DOHH2 (cell line): ENCODE results near the gene CGB2.
"Not testable (repeated sequence)": the region's sequence is repeated elsewhere in the genome, so short reads cannot be mapped to it uniquely, and the experiment has no call there.

Source experiments
- H3F3A ChIP-seq: fragments of 200-600 bp; sonication (generic), shearing (Covaris generic); 2 replicates; pipeline ENCODE4 v1.6.0; 2016; ENCODE audit warnings: antibody characterized with exemption, mild to moderate bottlenecking; ENCODE audit not compliant: control insufficient read depth, insufficient read depth
- H3K27ac ChIP-seq: fragments of 200-600 bp; sonication (generic); 2 replicates; pipeline ENCODE4 v1.5.1; 2014; ENCODE audit warnings: low read depth, mild to moderate bottlenecking, low read length, moderate library complexity
- H3K27me3 ChIP-seq: fragments of 200-600 bp; sonication (generic); 2 replicates; pipeline ENCODE4 v1.6.1; 2014; ENCODE audit warnings: mild to moderate bottlenecking, low read length, mixed read lengths; ENCODE audit not compliant: control insufficient read depth
- H3K36me3 ChIP-seq: fragments of 200-600 bp; sonication (generic); 2 replicates; pipeline ENCODE4 v1.6.1; 2014; ENCODE audit warnings: mild to moderate bottlenecking, low read length, moderate library complexity, mixed read lengths; ENCODE audit not compliant: control insufficient read depth
- H3K4me1 ChIP-seq: fragments of 200-600 bp; sonication (generic); 2 replicates; pipeline ENCODE4 v1.6.1; 2014; ENCODE audit warnings: mild to moderate bottlenecking, low read length, mixed read lengths; ENCODE audit not compliant: control insufficient read depth
- H3K4me2 ChIP-seq: fragments of 200-600 bp; sonication (generic); 2 replicates; pipeline ENCODE4 v1.6.0; 2014; ENCODE audit warnings: mild to moderate bottlenecking, low read length, moderate library complexity
- H3K4me3 ChIP-seq: fragments of 200-600 bp; sonication (generic); 2 replicates; pipeline ENCODE4 v1.5.1; 2014; ENCODE audit warnings: mild to moderate bottlenecking, low read length, mixed read lengths
- H3K79me2 ChIP-seq: fragments of 200-600 bp; sonication (generic); 2 replicates; pipeline ENCODE4 v1.6.1; 2014; ENCODE audit warnings: mild to moderate bottlenecking, low read length, mixed read lengths; ENCODE audit not compliant: control insufficient read depth
- H3K9me2 ChIP-seq: fragments of 200-600 bp; sonication (generic); replicated peaks from 2 replicates; pipeline ENCODE4 v1.6.1; 2014; ENCODE audit warnings: mild to moderate bottlenecking, low read length, mixed read lengths; ENCODE audit not compliant: control insufficient read depth
- H3K9me3 ChIP-seq: fragments of 200-600 bp; sonication (generic); 2 replicates; pipeline ENCODE4 v1.6.1; 2014; ENCODE audit warnings: antibody characterized with exemption, low read length, mixed read lengths; ENCODE audit not compliant: control insufficient read depth, insufficient read depth
- H4K20me1 ChIP-seq: fragments of 200-600 bp; sonication (generic); 2 replicates; pipeline ENCODE4 v1.6.0; 2014; ENCODE audit warnings: low read depth, mild to moderate bottlenecking, antibody characterized with exemption, low read length, moderate library complexity; ENCODE audit not compliant: control insufficient read depth, insufficient read depth
- EZH2phosphoT487 ChIP-seq: fragments of 200-600 bp; sonication (generic); IDR thresholded peaks from 2 replicates; pipeline ENCODE4 v1.6.1; 2017; ENCODE audit warnings: borderline replicate concordance, mild to moderate bottlenecking, antibody characterized with exemption, low read length, moderate library complexity, mixed read lengths
- TF ChIP-seq, protein P1 (sequence below): fragments of 200-600 bp; sonication (generic); IDR thresholded peaks from one replicate; pipeline ENCODE4 v1.5.1; 2014; ENCODE audit warnings: antibody characterized with exemption, mild to moderate bottlenecking, low read depth, low read length; ENCODE audit not compliant: poor library complexity, severe bottlenecking

CGB2 gene

DNA sequence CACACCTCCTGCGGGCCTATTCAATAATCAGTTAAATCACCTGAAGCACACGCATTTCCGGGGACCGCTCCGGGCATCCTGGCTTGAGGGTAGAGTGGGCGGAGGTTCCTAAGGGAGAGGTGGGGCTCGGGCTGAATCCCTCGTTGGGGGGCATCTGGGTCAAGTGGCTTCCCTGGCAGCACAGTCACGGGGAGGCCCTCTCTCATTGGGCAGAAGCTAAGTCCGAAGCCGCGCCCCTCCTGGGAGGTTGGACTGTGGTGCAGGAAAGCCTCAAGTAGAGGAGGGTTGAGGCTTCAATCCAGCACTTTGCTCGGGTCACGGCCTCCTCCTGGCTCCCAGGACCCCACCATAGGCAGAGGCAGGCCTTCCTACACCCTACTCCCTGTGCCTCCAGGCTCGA lies 11.9 kb downstream of the CGB2 start, which contains the start of gene CGB5:
CGB5 (plus strand) TSS at position 301 of the 400 bp plus-strand sequence. CDS start 362 bp downstream, outside the sequence.
- H3K4me1 ChIP-seq, H3K9me3 ChIP-seq, H3K4me2 ChIP-seq, H4K20me1 ChIP-seq, H3K36me3 ChIP-seq, H3K4me3 ChIP-seq, H3F3A ChIP-seq, H3K27ac ChIP-seq, H3K79me2 ChIP-seq, H3K27me3 ChIP-seq, H3K9me2 ChIP-seq: not testable (repeated sequence)

DNA sequence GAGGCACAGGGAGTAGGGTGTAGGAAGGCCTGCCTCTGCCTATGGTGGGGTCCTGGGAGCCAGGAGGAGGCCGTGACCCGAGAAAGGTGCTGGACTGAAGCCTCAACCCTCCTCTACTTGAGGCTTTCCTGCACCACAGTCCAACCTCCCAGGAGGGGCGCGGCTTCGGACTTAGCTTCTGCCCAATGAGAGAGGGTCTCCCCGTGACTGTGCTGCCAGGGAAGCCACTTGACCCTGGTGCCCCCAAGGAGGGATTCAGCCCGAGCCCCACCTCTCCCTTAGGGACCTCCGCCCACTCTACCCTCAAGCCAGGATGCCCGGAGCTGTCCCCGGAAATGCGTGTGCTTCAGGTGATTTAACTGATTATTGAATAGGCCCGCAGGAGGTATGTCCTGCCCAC lies 17.3 kb downstream of the CGB2 start, which contains the start of gene CGB8:
CGB8 (minus strand) TSS at position 101 of the 400 bp plus-strand sequence. CDS start 372 bp downstream, outside the sequence.
- not testable (repeated sequence) for H3K36me3 ChIP-seq, H3F3A ChIP-seq, H3K4me2 ChIP-seq, H3K27ac ChIP-seq, H4K20me1 ChIP-seq, H3K4me1 ChIP-seq, H3K9me2 ChIP-seq, H3K79me2 ChIP-seq, H3K4me3 ChIP-seq, H3K9me3 ChIP-seq, H3K27me3 ChIP-seq

DNA sequence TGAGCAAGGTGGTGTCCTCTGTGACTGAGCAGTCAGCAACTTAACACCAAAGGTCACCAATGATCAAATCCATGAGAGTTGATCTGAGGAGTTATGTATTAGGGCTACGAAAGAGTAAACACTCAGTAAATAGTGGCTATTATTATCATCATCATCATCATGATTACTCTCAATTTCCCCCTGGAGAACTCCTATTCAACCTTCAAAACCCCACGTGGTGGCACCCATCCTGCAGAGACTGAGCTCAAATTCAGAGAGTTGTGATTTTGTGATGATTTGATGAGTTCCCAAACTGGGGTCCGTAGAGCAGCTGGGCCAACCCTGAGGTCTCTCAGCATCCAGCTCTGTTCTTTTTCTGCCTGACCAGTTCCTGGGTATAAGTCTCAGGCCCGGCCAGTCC lies 18.1 kb downstream of the CGB2 start:
- not testable (repeated sequence) for H3K4me3 ChIP-seq, H3K4me1 ChIP-seq, H3K4me2 ChIP-seq, H3K27me3 ChIP-seq, H3F3A ChIP-seq, H4K20me1 ChIP-seq, H3K9me2 ChIP-seq, H3K79me2 ChIP-seq, H3K27ac ChIP-seq, H3K9me3 ChIP-seq, H3K36me3 ChIP-seq

DNA sequence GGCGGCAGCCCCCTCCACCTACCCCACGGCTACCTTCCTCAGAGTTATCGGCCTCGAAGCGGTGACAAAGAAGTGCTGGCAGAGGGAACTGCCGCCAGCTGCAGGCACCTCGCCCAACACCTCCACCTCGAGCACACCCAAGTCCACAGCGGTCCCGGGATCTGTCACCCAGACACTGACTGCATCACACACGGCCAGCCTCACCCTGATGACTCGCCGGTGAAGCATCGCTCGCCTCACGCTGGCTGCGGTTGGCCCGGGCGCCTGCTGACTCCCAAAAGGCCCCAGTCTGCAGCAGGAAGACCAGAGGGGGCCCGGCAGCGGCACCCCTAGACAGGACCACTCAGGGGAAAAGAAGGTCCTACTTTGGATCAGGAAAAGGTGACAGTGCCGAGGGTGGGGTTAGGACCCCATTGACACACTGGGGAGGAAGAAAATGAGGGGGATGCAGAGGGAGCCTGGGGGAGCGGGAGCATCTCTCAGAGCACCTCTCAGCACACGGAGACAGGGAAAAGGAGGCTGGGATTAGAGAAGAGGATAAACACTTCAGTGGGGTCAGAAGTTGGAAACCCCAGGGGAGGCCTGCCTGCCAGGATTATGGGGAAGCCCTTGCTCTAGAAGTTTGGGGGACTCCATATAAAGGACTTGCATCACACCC lies 18.8 kb downstream of the CGB2 start:
- H3K4me2 ChIP-seq, H3K27ac ChIP-seq: not testable (repeated sequence)

GRCh38 chr19:49056101-49056901 lies 24.6 kb downstream of the CGB2 start:
- H3K79me2 ChIP-seq, result no peaks in the 10 kb centered on the region
- no peaks in the 10 kb centered on the region for H4K20me1 ChIP-seq
- H3K36me3 ChIP-seq, result no peaks in the 10 kb centered on the region
- no peak overlapping the region for H3K27ac ChIP-seq
- H3F3A ChIP-seq, result no peaks in the 10 kb centered on the region
- peak; percentile 91 for TF ChIP-seq EZH2phosphoT487
- TF ChIP-seq, protein P1, sequence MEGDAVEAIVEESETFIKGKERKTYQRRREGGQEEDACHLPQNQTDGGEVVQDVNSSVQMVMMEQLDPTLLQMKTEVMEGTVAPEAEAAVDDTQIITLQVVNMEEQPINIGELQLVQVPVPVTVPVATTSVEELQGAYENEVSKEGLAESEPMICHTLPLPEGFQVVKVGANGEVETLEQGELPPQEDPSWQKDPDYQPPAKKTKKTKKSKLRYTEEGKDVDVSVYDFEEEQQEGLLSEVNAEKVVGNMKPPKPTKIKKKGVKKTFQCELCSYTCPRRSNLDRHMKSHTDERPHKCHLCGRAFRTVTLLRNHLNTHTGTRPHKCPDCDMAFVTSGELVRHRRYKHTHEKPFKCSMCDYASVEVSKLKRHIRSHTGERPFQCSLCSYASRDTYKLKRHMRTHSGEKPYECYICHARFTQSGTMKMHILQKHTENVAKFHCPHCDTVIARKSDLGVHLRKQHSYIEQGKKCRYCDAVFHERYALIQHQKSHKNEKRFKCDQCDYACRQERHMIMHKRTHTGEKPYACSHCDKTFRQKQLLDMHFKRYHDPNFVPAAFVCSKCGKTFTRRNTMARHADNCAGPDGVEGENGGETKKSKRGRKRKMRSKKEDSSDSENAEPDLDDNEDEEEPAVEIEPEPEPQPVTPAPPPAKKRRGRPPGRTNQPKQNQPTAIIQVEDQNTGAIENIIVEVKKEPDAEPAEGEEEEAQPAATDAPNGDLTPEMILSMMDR, result peak; percentile 23
- peak overlapping the region; percentile 64 for H3K4me3 ChIP-seq
- peak overlapping the region; percentile 65 for H3K4me2 ChIP-seq
- H3K9me2 ChIP-seq, result no peaks in the 10 kb centered on the region
- H3K4me1 ChIP-seq, result peaks cover 12% of the 10 kb centered on the region
- H3K27me3 ChIP-seq, result peaks cover 49% of the 10 kb centered on the region
- no peaks in the 10 kb centered on the region for H3K9me3 ChIP-seq

More for the DNA sequence above, 18.8 kb downstream of the CGB2 start:
- H3K9me2 ChIP-seq, H3K9me3 ChIP-seq, H3K27me3 ChIP-seq, H3K4me3 ChIP-seq, H3K36me3 ChIP-seq, H3K79me2 ChIP-seq, H3K4me1 ChIP-seq, H4K20me1 ChIP-seq, H3F3A ChIP-seq: not testable (repeated sequence)

- peaks cover 12% of the 10 kb centered on the region for H3K4me1 ChIP-seq
- not testable (repeated sequence) for H3K9me3 ChIP-seq, H3F3A ChIP-seq, H3K4me3 ChIP-seq, H3K9me2 ChIP-seq, H3K36me3 ChIP-seq, H3K79me2 ChIP-seq, H3K27ac ChIP-seq, H4K20me1 ChIP-seq
- H3K4me2 ChIP-seq, result peak overlapping the region; percentile 65
- H3K27me3 ChIP-seq, result peaks cover 57% of the 10 kb centered on the region
Measured at GRCh38 chr19:49056902-49057596, 25.4 kb downstream of the CGB2 start.
